GM19043 (cell line): ENCODE results near the gene CSGALNACT2.
"Not testable (repeated sequence)": the region's sequence is repeated elsewhere in the genome, so short reads cannot be mapped to it uniquely, and the experiment has no call there.

Experiments used
- ATAC-seq: cut with Tn5 transposase; IDR thresholded peaks from one replicate; pipeline ENCODE4 v1.9.1; 2021; ENCODE audit warnings: low read depth; ENCODE audit not compliant: unreplicated experiment

Gene CSGALNACT2

DNA sequence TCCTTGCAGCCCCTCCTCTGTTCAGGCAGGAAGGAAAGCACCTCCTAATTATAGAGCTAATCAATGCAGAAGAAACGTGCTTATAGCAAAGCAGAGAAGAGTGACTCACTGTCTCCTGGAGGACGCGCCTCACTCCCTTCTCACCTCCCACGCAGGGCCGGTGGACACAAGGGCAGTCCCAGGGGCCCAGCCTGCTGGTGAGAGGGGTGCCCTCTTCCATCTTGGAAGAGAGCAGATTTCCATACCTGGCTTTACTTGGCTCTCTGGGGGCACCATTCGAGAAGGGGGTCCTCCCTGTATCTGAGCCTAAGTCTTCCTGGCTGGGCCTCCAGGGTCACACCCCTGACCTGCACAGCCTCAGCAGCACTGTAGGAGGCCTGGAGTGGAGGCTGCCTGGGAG lies 72.8 kb downstream of the CSGALNACT2 start:
- no peak for ATAC-seq

DNA sequence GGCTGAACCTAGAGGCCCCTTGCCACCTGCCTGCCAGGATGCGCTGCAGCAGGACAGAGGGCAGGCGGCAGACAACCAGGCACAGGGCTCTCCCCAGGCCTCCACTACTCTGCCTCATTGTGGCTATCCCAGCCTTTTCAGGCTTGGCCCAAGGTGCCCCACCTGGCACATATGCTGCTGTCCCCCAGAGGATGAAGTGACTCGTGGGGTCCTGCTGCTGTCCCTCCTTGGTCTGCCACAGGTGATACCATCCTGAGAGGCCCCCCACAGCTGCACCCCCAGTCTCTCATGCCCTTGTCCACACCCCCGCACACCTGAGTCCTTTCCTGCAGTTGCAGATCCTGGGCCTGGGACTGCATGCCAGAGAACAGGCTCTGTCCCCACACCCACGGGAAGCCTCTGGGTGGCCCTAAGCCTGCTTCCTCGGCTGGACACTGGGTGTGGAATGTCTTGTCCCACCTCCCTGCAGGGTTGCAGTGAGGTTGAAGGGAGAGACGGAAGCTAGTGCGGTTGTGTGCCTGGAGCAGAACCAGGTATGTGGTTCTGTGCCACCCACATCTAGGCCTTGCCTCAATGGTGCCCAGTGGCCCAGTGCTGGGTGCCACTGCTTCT lies 73.3 kb downstream of the CSGALNACT2 start:
- ATAC-seq: no peak

DNA sequence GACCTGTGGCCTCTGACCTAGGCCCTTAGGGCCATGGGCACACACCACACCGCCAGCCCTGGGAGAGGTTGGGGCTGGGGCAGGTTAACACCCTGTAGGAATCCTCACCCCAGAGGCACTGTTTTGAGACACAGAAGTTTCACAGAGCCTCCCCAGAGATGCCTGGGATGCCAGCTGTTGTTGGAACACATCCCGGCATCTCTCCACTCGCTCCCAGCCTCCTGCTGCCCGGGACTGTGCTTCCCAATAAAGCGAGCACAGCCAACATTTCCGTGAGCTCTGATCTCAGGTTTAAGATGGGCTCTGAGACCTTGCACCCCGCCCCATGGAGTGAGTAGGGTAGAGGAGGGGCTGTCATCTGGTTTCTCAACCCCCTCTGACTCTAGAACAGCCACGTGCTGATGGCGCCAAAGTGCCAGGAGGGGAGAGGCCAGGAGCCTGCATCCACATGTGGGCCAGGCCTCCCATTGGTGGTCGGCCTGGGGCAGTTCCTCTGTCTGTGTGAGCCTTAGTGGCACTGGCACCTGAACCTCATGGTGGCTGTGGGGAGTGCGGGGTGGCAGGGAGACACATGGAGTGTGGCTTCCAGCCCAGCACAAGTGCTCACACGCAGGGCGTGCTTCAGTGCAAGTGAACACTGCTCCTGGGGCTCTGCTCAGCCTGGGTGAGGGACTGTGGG lies 73.9 kb downstream of the CSGALNACT2 start:
- no peak for ATAC-seq

DNA sequence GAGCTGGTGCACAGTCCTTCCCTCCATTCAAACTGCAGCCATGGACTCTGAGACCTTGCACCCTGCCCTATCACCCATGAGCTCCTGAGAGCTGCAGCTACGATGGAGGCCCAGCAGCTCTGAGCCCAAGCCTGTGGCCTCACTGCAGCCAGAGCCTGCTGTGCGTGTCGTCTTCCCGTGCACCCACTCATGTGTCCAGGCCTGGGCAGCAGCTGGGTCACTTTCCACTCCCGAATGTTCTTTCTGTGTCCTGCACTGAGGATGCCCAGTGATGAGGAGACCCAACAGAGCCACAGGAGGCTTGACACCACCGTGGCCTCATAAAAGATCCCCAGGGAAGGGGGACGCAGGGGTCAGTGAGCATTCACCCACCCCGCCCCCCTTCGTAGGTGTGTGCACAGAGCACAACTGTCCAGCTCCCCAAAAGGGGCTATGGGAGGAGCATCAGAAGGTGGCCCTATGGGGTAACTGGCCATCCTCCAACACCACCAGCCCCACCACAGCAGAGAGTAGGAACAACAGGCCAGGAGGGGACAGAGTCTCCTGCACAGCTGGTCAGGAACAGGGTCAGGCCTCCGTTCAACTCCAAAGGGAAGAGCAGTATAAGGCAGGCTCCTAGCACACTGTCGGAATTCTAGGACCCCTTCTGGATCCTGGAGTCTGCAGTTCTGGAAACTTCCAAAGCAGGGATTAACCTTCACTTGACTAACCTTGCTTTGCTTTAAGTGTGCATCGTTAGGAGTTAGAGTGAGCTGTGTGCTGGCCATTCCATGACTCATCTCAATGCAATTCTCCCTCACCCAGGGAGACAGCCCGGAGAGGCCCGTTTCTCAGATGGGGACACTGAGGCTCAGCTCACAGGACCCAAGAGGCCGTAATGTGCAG lies 76.1 kb downstream of the CSGALNACT2 start:
- no peak for ATAC-seq

DNA sequence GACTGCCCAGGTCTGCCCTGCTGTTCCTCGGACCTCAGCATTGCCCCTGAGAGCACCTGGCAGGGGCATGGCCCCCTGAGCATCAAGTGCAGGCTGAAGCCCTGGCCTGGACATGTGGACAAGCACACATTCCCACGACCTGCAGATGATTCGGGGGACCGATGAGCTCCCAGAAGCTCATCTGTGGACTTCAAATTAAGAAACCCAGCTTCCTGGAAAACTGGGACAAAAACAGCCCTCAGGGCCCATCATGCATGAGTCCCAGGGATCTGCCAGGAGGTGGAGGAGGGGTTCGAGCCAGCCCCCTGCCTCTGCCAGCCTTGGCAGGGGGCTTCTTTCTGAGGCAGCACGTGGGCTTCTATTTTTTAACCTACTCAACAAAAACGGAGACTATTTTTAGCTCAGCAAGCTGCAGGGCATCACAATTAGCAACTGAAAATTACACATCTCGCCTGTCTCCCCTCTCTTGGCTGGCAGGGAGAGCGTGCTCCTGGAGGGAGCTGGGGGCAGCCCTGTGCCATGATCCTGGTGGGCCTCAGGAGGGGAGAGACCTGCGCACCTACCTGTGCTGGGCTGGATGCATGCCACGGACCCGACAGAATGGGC lies 76.8 kb downstream of the CSGALNACT2 start:
- ATAC-seq: no peak

DNA sequence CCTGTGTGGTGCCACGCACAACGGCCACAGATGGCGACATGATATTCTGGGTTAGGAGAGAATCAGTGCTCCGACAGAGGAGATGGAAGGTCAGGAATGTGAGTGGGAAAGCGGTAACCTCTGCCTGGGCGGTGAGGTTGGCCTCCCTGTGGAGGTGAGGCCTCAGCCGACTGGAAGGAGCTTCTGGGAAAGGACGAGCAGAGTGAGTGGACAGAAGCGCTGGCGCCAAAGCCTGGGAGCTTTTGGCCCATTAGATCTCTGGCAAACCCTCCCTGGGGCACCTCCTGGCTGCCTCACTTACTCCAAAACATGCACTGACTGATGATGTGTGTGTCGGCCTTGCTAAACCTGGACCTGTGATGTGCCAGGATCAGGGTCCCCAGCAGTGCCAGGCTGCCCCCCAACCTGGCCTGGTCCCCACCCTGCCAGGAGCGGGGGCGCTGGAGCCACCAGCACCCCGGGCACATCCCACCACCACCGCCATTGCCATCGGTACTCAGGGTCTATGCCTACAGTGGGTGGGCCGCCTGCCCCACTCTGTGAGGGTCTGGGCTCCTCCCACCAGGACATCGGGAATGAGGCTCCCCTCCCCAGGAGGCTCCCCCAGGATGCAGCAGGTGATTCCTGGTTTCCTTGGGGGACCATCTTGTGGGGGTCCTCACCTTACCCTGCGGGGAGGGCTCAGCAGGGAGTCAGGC lies 77.7 kb downstream of the CSGALNACT2 start:
- ATAC-seq: no peak

DNA sequence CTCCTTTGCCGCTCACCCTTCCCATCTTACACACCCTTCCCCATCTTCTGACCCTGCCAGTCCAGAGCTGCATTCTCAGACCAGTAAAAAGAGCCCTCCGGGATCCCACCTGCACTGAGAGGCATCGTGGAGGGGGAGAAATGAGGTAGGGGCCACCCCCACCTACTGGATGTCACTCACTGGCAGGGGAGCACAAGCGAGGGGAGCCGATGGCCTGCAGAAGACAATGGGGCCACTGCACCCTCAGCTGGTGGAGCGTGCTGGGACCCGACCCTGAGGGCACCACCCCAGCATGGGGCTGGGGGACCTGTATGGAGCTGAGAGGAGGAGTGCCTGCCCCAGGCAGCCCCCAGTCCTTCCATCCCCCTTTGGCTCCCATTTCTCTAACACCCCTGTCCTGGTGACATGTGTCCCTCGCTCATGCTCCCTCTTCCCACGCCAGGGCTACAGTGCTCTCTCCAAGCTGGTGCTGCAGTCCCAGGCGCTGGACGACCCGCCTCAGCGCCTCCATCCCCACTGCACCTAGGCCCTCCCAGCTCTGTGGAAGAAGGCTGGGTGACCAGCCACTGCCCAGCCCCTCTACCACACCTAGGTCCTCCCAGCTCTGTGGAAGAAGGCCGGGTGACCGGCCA lies 78.8 kb downstream of the CSGALNACT2 start:
- no peak for ATAC-seq

DNA sequence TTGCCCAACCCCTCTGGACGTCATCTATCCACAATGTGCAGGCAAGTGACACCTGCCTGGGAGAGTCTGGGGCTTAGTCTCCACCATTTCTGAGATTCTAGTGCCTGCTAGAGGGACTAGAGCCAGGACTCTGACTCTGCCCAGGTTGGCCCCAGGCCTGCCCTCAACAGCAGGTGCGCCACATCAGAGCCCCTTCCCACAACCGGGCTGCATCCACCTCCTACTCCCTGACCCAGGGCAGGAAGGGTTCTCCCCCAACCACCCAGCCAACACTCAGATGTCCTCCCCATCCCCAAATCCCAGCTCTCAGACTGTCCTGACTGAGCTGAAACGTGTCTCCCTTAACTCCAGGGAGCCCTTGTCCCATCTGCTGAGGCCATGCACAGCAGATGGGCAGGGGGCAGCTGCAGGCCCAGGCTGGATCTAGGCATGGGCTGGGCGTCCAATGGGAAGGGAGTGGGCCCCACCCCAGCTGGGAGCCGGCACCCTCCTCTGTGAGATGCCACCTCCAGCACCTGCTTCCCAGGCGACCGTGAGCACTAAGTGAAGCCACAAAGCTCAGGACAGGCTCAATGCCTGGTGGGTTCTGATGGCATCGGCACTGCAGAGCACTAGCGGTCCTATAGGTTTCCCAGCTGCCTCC lies 79.4 kb downstream of the CSGALNACT2 start:
- no peak for ATAC-seq

DNA sequence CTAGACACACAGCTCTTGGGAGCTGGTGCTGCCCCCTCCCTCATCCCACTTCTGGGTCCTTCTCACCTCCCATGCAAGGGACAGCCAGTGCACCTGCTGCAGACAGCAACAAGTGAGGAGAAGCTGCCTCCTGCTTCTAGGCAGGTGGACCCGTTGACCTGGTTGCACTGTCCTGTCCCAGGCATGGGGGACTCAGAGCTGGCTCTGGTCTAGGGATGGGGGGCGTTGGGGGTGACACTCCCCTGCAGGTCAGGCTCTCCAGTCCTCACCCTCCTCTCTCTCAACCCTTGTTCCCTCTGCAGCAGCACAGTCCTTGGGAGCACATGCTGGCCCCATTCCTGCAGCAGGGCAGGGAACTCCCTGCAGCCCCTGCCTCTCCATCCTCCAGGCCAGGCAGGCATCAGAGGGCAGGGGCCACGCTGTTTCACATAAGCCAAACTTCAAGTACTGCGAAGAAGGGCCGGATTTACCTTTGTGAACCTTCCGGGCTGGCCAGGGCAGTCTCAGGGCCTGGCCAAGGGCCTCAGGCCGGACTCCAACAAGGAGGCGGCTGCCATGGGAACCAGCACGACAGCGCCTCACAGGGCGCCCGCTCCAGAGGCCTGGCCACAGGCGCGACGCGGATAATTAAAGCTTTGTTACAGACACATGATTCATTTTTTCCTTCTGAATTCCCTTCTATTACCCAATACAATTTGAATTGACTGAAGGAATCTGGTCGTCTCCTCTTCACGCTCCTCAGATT lies 80.1 kb downstream of the CSGALNACT2 start:
- no peak for ATAC-seq

DNA sequence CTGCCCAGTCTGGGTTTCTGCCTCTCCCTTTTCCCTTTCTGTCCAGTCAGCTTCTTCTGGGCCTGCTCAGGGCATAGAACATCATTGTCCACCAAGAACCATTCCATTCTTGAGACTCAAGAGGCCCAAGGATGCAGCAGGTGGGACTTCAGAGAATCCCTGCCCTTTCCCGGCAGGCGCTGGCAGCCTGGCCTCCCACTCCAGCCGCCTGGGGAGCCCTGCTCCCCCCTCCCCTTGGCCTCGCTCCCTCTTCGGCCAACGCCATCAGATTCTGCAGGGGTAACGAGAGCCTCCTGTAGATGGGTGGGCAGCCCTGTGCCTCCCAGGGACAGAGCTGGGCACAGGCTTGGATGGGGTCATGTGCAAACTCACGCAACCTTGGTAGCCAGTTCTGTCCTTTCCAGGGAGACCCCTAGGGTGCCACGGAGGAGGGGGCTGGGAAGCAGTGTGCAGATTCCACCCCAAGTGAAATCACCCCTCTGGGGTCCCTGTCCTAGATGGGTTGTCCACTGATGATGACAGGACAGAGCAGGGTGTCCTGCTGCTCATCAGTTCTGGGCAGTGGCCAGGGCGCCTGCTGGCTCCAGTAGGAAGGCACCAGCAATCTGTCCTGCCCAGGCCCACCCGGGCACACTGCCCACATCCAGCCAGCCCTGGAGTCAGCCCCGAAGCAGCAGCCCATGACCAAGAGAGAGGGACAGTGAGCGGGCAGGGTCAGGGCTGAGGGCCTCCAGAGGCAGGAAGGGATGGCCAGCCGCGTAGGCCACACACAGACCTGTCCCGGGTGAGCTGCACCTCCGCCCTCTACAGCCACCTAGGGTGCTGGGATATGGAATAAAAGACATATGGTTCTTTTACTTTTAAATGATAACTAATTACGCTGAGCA lies 80.9 kb downstream of the CSGALNACT2 start:
- no peak for ATAC-seq

DNA sequence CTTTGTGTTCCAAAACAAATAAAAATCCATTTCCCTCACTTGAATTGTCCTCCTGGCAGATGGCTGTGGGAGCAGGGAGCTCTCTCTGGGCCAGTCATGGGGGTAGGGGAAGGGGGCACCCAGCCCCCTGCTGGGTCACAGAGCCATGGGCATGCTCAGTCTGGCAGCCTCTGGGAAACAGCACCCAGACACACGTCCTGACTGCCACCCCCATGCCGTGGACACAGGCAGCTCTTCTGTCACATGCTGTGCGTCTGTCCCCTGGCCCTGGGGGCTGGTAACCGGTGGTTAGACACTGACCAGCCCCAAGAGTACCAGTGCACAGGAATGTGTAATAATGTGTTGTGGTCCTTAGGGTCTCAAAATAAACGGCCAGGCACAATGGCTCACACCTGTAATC lies 81.6 kb downstream of the CSGALNACT2 start:
- no peak for ATAC-seq

DNA sequence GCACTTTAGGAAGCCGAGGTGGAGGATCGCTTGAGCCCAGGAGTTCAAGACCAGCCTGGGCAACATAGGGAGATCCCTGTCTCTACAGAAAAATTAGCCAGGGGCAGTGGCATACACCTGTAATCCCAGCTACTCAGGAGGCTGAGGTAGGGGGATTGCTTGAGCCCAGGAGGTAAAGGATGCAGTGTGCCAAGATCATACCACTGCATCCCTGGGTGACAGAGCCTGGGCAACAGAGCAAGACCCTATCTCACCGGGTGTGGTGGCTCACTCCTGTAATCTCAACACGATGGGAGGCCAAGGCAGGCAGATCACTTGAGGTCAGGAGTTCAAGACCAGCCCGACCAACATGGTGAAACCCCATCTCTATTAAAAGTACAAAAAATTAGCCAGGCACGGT lies 82.0 kb downstream of the CSGALNACT2 start:
- ATAC-seq: not testable (repeated sequence)

DNA sequence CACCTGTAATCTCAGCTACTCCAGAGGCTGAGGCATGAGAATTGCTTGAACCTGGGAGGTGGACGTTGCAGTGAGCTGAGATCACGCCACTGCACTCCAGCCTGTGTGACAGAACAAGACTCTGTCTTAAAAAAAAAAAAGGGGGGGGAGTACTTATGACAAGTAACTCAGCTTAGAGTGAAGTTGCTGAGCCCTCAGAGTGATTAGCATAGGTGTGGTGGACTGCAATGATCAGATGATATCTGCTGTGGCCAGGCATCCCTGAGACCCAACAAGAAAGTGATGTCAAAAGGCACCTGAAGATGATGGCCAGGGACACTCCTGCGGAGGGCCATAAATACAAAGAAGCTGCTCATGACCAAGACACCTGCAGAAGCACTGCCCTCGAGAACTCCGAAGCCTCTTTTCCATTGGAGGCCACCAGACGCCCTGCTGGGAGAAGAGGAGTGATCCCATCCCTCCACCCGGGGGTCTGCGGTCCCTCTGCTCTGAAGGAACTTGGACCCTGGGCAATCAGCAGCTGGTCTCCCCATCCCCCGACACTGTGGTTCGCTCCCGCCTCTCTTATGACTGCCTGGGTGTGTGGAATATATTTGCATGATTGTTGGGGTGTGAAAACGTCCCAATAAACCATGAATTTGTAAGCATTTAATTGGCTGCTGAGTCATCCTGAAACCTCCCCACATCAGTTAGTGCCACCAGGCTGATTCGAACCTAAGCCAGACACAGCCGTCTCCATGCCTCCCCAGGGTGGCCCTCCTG lies 82.6 kb downstream of the CSGALNACT2 start:
- ATAC-seq: no peak

DNA sequence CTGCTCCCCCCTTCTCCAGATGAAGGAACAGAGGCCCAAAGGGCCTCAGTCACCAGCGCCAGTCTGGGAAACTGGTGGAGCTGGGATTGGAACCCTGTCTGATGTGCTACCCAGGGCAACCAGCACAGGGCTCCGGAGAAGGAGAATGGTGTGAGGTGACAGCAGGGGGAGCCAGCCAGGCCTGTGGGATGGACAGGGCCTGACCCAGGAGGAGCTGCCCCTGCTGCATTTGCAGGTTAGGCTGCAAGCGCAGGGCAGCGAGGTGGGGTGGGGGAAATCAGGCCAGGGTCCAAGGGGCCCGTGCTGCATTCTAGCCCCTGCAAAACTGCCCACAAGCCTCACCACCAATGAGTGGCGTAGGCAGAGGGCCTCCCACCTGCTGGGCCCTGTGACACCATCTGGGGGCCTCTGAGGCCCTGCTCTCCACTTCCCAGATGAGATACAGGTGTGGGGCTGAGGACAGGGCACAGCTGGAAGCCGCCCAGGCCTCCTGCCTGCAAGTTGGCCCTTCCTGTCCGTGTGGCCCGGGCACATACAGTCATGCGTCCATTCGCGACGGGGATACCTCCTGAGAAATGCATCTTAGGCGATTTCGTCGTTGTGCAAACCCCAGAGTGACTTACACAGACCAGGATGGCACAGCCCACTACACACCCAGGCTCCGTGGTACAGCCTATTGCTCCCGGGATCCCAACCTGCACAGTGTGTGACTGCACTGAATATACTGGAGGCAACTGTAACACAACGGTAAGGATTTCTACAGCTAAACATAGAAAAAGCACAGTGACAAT lies 83.4 kb downstream of the CSGALNACT2 start:
- no peak for ATAC-seq

DNA sequence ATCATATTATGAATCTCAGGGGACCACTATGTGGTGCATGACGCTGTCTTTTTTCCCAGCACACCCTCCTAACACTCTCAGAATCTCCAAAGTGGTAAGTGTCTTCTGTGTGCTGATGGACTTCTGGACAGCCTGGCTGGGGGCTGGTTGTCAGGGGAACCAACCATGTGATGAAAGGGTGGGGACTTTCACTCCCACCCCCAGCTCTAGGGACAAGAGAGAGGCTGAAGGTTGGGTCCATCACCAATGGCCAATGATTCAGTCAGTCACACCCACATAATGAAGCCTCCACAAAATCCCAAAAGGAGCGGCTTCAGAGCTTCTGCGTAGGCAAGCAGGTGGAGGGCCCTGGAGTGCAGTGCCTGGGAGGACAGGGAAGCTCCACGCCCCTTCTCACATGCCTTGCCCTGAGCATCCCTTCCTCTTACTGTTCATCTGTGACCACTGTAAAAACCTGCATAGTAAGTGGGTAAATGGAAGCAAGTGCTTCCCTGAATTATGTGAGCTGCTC lies 84.0 kb downstream of the CSGALNACT2 start:
- ATAC-seq: no peak

DNA sequence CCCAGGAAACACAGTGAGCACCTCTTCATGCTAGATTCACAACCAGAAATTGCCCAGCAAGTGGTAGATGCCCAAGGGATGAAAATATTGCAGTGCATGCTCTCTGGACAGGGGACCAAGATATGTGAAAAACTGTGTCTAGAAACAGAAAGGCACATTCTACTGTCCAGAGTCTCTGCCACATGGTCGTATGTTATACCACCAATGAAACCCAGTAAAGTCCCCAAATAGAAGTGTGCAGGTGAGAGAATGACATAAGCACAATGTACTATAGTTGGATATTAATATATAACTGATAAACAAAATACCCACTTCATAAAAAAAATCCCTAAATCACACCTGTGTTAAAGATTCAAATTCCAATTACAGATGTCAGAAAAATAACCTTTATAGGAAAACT lies 84.8 kb downstream of the CSGALNACT2 start:
- ATAC-seq: no peak
